Suprapubic skin (tissue), 4 donors: Measurements from ENCODE around the gene HERC6.

ENCODE experiments used
- CTCF ChIP-seq, 2 donors: fragments of 200-600 bp in 1 of 2; fragments of 450-650 bp in 1 of 2; sonication (generic) in 1 of 2; IDR thresholded peaks; one replicate each; pipeline ENCODE4 v1.5.1; 2016 to 2019; ENCODE audit warnings: antibody characterized with exemption in 2 of 2, mild to moderate bottlenecking in 1 of 2, moderate library complexity in 1 of 2
- EP300 ChIP-seq: sonication (generic); formaldehyde crosslinking; IDR thresholded peaks from one replicate; pipeline ENCODE4 v1.6.1; 2017; ENCODE audit warnings: antibody characterized with exemption
- POLR2A ChIP-seq, 2 donors: fragments of 450-650 bp; IDR thresholded peaks; one replicate each; pipeline ENCODE4 v1.6.1; 2017; ENCODE audit warnings: antibody characterized with exemption in 2 of 2, mild to moderate bottlenecking in 2 of 2, moderate library complexity in 2 of 2
- POLR2AphosphoS5 ChIP-seq, 3 donors: sonication (generic); formaldehyde crosslinking; IDR thresholded peaks; one replicate each; pipeline ENCODE4 v1.6.1; 2017; ENCODE audit warnings: antibody characterized with exemption in 3 of 3

GRCh38 chr4:88422403-88422802 is 43.8 kb downstream of the HERC6 start:
- no peak for TF ChIP-seq POLR2A (IDR thresholded peaks at IDR 0.05)
- no peak for TF ChIP-seq CTCF (IDR thresholded peaks at IDR 0.05)
- no peak for TF ChIP-seq EP300
- no peak for TF ChIP-seq POLR2AphosphoS5 (IDR thresholded peaks at IDR 0.05)
